ENCODE results near the gene RBBP8NL.

DNA sequence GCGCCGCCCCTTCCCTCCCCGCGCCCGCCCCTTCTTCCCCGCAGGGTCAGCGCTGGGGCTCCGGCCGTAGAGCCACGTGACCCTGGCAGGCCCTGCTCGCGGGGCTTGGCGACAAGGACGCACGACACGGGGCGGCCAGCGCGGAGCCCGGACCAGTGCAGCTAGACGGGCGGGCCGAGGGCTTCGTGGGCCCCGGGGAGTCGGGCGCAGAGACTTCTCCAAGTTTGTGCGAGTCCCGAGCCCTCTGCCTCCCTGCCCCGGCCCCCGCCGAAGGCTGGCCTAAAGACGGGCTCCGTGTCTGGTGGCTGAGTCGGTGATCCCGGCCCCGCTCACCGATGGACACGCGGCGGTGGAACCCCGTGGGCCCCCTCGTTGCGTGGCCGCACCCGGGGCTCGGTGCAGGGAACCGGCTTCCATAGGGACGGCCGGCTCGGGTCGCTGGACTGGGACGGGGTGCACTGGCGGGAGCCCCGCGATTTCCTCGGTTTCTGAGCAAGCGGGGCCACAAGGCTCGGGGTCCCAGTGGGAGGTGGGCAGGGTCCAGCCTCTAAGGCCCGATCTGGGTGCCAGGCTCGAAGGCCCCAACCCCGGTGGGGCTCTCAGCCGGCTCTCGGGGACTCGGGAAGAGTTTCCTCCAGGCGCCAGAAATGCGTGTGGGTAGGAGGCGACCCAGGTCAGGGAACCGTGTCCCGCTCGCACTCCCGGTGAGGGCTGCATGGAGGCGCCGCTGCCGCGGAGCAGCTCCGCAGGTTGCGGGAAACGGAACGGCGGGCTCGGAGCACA lies 48.9 kb upstream of the RBBP8NL start:
- TF ChIP-seq, protein P1, sequence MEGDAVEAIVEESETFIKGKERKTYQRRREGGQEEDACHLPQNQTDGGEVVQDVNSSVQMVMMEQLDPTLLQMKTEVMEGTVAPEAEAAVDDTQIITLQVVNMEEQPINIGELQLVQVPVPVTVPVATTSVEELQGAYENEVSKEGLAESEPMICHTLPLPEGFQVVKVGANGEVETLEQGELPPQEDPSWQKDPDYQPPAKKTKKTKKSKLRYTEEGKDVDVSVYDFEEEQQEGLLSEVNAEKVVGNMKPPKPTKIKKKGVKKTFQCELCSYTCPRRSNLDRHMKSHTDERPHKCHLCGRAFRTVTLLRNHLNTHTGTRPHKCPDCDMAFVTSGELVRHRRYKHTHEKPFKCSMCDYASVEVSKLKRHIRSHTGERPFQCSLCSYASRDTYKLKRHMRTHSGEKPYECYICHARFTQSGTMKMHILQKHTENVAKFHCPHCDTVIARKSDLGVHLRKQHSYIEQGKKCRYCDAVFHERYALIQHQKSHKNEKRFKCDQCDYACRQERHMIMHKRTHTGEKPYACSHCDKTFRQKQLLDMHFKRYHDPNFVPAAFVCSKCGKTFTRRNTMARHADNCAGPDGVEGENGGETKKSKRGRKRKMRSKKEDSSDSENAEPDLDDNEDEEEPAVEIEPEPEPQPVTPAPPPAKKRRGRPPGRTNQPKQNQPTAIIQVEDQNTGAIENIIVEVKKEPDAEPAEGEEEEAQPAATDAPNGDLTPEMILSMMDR (IDR thresholded peaks at IDR 0.05): no peak
- no peak for TF ChIP-seq POLR2A (IDR thresholded peaks at IDR 0.05)
